HL-60/S4 (cell line): ENCODE measurements around the gene WDR86.

Experiments
- in situ Hi-C: fragments of 300-500 bp; cut with MboI; formaldehyde crosslinking; loops from 2 replicates; pipeline ENCODE4 v1.14.3; 2022; ENCODE audit warnings: low sequenced_read_pairs

Gene WDR86

GRCh38 chr7:151336027-151336708 is 73.7 kb downstream of the WDR86 start:
- in situ Hi-C loops = no loop called here

- in situ Hi-C loops = no loop called here
Observed at GRCh38 chr7:151334628-151335027, 75.2 kb downstream of the WDR86 start.
